CD4-positive, alpha-beta T cell treated with Interleukin-6 at 100 ng/mL for 8 hours (primary cell): ENCODE measurements around the gene VPS13D.
"Not testable (repeated sequence)": the region's sequence is repeated elsewhere in the genome, so short reads cannot be mapped to it uniquely, and the experiment has no call there.

Experiments used
- DNase-seq: peaks from one replicate; pipeline ENCODE4 v3.0.0-alpha.2; 2020; ENCODE audit warnings: mixed read lengths, low spot score

Gene VPS13D

GRCh38 chr1:12201352-12202189 lies 28.3 kb upstream of the VPS13D start:
- no peak for DNase-seq

GRCh38 chr1:12202190-12202497 lies 27.7 kb upstream of the VPS13D start:
- DNase-seq, result no peak

GRCh38 chr1:12202577-12202976 lies 27.3 kb upstream of the VPS13D start:
- no peak for DNase-seq

- no peak for DNase-seq
Measured at GRCh38 chr1:12203216-12204007, 26.4 kb upstream of the VPS13D start.

- no peak for DNase-seq
Measured at GRCh38 chr1:12204140-12204539, 25.7 kb upstream of the VPS13D start.

GRCh38 chr1:12204754-12205658 lies 24.8 kb upstream of the VPS13D start:
- no peak for DNase-seq

- no peak for DNase-seq
Measured at GRCh38 chr1:12206238-12206637, 23.6 kb upstream of the VPS13D start.

GRCh38 chr1:12206792-12207424 lies 22.9 kb upstream of the VPS13D start:
- no peak for DNase-seq

GRCh38 chr1:12208271-12208670 lies 21.6 kb upstream of the VPS13D start:
- no peak for DNase-seq

GRCh38 chr1:12208764-12209494 lies 20.9 kb upstream of the VPS13D start:
- peak; percentile 80 for DNase-seq

GRCh38 chr1:12209495-12209832 lies 20.4 kb upstream of the VPS13D start:
- no peak for DNase-seq

- no peak for DNase-seq
Measured at GRCh38 chr1:12215118-12215961, 14.5 kb upstream of the VPS13D start.

GRCh38 chr1:12219800-12220199 lies 10.0 kb upstream of the VPS13D start:
- no peak for DNase-seq

- DNase-seq, result no peak
Measured at GRCh38 chr1:12220890-12221289, 8.9 kb upstream of the VPS13D start.

- DNase-seq, result not testable (repeated sequence)
Measured at GRCh38 chr1:12222700-12223099, 7.1 kb upstream of the VPS13D start.

GRCh38 chr1:12224092-12224491 lies 5.7 kb upstream of the VPS13D start:
- not testable (repeated sequence) for DNase-seq

GRCh38 chr1:12228979-12229378 lies 851 bp upstream of the VPS13D start:
- no peak for DNase-seq

GRCh38 chr1:12229386-12229834 lies 420 bp upstream of the VPS13D start:
- DNase-seq, result no peak

GRCh38 chr1:12230549-12231275 lies 882 bp downstream of the VPS13D start:
- no peak for DNase-seq

- no peak for DNase-seq
Measured at GRCh38 chr1:12231276-12231595, 1.4 kb downstream of the VPS13D start.
